Neural cell (in vitro differentiated cells): Measurements from ENCODE around the gene MAML2. TPM values are rescaled to one million over a fixed set of nuclear protein-coding genes. Genes with fewer than 3 reads are reported as not detected.

Experiments used
- H2AFZ ChIP-seq: fragments of 200-600, 300-800 bp; sonication (generic), shearing (Covaris generic); 2 replicates; pipeline ENCODE4 v1.6.0; 2014; ENCODE audit warnings: low read depth, mild to moderate bottlenecking, antibody characterized with exemption, low read length, moderate library complexity
- H3F3A ChIP-seq: fragments of 200-600 bp; shearing (Covaris generic); 2 replicates; pipeline ENCODE4 v1.6.1; 2016; ENCODE audit warnings: mild to moderate bottlenecking, moderate library complexity, mixed read lengths, antibody characterized with exemption, low read length; ENCODE audit not compliant: insufficient read depth, poor library complexity, severe bottlenecking
- H3K27ac ChIP-seq: fragments of 200-600, 300-800 bp; sonication (generic), shearing (Covaris generic); 2 replicates; pipeline ENCODE4 v1.5.1; 2014; ENCODE audit warnings: mild to moderate bottlenecking, low read length, moderate library complexity
- H3K27me3 ChIP-seq: fragments of 300-800, 200-600 bp; sonication (generic), shearing (Covaris generic); 2 replicates; pipeline ENCODE4 v1.6.0; 2014; ENCODE audit warnings: mild to moderate bottlenecking, low read depth, low read length, moderate library complexity; ENCODE audit not compliant: insufficient read depth
- H3K36me3 ChIP-seq: fragments of 300-800, 200-600 bp; sonication (generic), shearing (Covaris generic); 2 replicates; pipeline ENCODE4 v1.5.1; 2014; ENCODE audit warnings: mild to moderate bottlenecking, antibody characterized with exemption, low read length, moderate library complexity; ENCODE audit not compliant: insufficient read depth
- H3K4me2 ChIP-seq: fragments of 300-800, 200-600 bp; sonication (generic), shearing (Covaris generic); 2 replicates; pipeline ENCODE4 v1.6.0; 2014; ENCODE audit warnings: mild to moderate bottlenecking, low read length
- H3K4me3 ChIP-seq: fragments of 300-800, 200-600 bp; sonication (generic), shearing (Covaris generic); 2 replicates; pipeline ENCODE4 v1.5.1; 2014; ENCODE audit warnings: mild to moderate bottlenecking, low read length, moderate library complexity
- H3K79me2 ChIP-seq: fragments of 200-600 bp; shearing (Covaris generic); replicated peaks from 2 replicates; pipeline ENCODE4 v1.6.0; 2014; ENCODE audit warnings: mild to moderate bottlenecking, low read length, moderate library complexity; ENCODE audit not compliant: insufficient read depth
- H3K9ac ChIP-seq: fragments of 300-800, 200-600 bp; sonication (generic), shearing (Covaris generic); 2 replicates; pipeline ENCODE4 v1.6.1; 2016; ENCODE audit warnings: mild to moderate bottlenecking, low read length, mixed read lengths
- H3K9me2 ChIP-seq: fragments of 200-600 bp; shearing (Covaris generic); 2 replicates; pipeline ENCODE4 v1.6.1; 2016; ENCODE audit warnings: mild to moderate bottlenecking, low read length, mixed read lengths; ENCODE audit not compliant: insufficient read depth
- H3K9me3 ChIP-seq: fragments of 200-600, 300-800 bp; sonication (generic), shearing (Covaris generic); 2 replicates; pipeline ENCODE4 v1.6.1; 2016; ENCODE audit warnings: mild to moderate bottlenecking, mixed run types, low read length, moderate library complexity, mixed read lengths
- H4K20me1 ChIP-seq: fragments of 200-600 bp; shearing (Covaris generic); 2 replicates; pipeline ENCODE4 v1.6.1; 2016; ENCODE audit warnings: mild to moderate bottlenecking, mixed run types; ENCODE audit not compliant: insufficient read depth
- EP300 ChIP-seq: fragments of 450-650 bp; conservative IDR thresholded peaks from 2 replicates; pipeline ENCODE4 v1.6.1; 2014; ENCODE audit warnings: antibody characterized with exemption, mild to moderate bottlenecking, moderate library complexity; ENCODE audit not compliant: poor library complexity, severe bottlenecking
- EZH2 ChIP-seq: fragments of 200-600, 300-800 bp; shearing (Covaris generic), sonication (generic); IDR thresholded peaks from 2 replicates; pipeline ENCODE4 v1.6.1; 2014; ENCODE audit warnings: antibody characterized with exemption, low read length, borderline replicate concordance, mild to moderate bottlenecking; ENCODE audit not compliant: insufficient read depth, poor library complexity, severe bottlenecking
- MXI1 ChIP-seq: fragments of 450-650 bp; conservative IDR thresholded peaks from 2 replicates; pipeline ENCODE4 v1.6.1; 2014; ENCODE audit warnings: antibody characterized with exemption, mild to moderate bottlenecking; ENCODE audit not compliant: poor library complexity, severe bottlenecking
- POLR2AphosphoS5 ChIP-seq: IDR thresholded peaks from 2 replicates; pipeline ENCODE4 v1.6.1; 2012
- RAD21 ChIP-seq: fragments of 450-650 bp; conservative IDR thresholded peaks from 2 replicates; pipeline ENCODE4 v1.6.1; 2014; ENCODE audit warnings: antibody characterized with exemption, mild to moderate bottlenecking, moderate library complexity
- SMC3 ChIP-seq: fragments of 450-650 bp; conservative IDR thresholded peaks from 2 replicates; pipeline ENCODE4 v1.6.1; 2014; ENCODE audit warnings: antibody characterized with exemption, mild to moderate bottlenecking, moderate library complexity; ENCODE audit not compliant: poor library complexity
- TAF1 ChIP-seq: IDR thresholded peaks from 2 replicates; pipeline ENCODE4 v1.6.1; 2012; ENCODE audit warnings: low read depth
- polyA plus RNA-seq: library from polyadenylated mRNA; depleted of rRNA; stranded (reverse); fragments of >200 nt; gene quantifications from 2 replicates; pipeline ENCODE4 v1.2.3, GENCODE V29; 2014
- TF ChIP-seq, protein P1 (sequence below): fragments of 450-650 bp; IDR thresholded peaks from 2 replicates; pipeline ENCODE4 v1.5.1; 2014; ENCODE audit warnings: antibody characterized with exemption, mild to moderate bottlenecking, moderate library complexity; ENCODE audit not compliant: poor library complexity, severe bottlenecking
- TF ChIP-seq, protein P2 (sequence below): IDR thresholded peaks from 2 replicates; pipeline ENCODE4 v1.6.1; 2012; ENCODE audit warnings: borderline replicate concordance

Gene MAML2
- polyA plus RNA-seq, 1 donor from 2014 or later, result 3.6 TPM

DNA sequence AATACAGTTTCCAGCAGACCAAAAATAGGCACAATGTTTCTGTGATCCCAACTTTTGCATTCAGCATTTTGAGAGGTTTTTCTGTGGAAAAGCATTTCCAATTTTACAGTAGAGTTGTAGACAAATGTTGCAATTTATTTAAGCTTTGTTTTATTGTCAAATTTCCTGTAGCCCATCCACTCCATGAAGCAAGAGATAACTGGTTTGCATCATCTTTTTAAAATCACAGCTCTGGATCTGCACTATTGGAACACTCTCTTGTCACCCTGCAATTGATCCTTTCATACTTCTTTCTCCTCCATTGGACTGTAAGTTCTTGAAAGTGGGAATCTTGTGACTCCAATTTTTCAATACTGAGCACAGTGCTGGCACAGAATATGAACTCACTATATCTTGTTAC is 86.0 kb downstream of the MAML2 start:
- Histone ChIP-seq H3K27ac (no peak overlapping the region), H2AFZ (no peak overlapping the region), H3K9me2 (no peaks in the 10 kb centered on the region), H3K9me3 (no peaks in the 10 kb centered on the region), H3K79me2 (no peaks in the 10 kb centered on the region), H3K4me3 (no peak overlapping the region), H3K9ac (no peak overlapping the region), H4K20me1 (no peaks in the 10 kb centered on the region), H3F3A (no peaks in the 10 kb centered on the region), H3K27me3 (no peaks in the 10 kb centered on the region), H3K36me3 (no peaks in the 10 kb centered on the region), H3K4me2 (no peak overlapping the region)
- TF ChIP-seq EZH2 (no peak), MXI1 (no peak), SMC3 (no peak), RAD21 (no peak), POLR2AphosphoS5 (no peak)

DNA sequence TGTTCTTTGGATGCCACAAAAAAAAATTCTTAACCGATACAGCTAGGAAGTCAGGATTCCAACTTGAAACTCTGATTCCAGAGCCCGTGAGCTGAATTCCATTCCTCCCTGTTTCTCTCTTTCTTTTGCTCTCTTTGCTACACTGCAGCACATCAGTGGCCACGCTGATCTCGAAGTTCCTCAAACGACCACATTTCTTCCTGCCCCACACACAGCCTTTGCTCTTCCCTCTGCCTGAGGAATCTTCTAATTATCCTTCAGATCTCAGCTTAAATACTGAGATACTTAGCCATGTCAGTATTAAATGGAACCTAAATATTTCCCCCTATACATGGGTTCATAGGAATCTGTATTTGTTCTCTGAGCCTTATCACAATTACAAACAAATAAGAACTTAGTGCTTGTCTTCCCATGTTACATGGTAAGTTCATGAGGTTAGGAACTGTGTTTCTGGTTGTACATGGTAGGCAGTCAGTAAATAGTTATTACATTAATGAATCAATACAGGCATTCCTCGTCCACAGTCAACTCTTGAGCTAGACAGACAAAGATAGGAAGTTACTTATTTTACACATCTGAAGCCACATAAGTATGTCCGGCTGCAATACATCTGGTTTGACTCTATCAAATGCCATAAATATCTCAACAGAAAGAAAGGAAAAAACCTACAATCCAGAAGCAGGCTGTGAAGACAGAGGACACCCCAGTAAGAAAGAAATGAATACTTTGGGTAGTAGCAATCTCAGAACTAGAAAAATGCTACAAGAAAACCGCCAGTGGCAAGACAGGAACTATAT is 86.6 kb downstream of the MAML2 start:
- TF ChIP-seq RAD21 (no peak), POLR2AphosphoS5 (no peak), EZH2 (no peak), TAF1 (no peak), MXI1 (no peak), EP300 (no peak), SMC3 (no peak)
- TF ChIP-seq, protein P1, sequence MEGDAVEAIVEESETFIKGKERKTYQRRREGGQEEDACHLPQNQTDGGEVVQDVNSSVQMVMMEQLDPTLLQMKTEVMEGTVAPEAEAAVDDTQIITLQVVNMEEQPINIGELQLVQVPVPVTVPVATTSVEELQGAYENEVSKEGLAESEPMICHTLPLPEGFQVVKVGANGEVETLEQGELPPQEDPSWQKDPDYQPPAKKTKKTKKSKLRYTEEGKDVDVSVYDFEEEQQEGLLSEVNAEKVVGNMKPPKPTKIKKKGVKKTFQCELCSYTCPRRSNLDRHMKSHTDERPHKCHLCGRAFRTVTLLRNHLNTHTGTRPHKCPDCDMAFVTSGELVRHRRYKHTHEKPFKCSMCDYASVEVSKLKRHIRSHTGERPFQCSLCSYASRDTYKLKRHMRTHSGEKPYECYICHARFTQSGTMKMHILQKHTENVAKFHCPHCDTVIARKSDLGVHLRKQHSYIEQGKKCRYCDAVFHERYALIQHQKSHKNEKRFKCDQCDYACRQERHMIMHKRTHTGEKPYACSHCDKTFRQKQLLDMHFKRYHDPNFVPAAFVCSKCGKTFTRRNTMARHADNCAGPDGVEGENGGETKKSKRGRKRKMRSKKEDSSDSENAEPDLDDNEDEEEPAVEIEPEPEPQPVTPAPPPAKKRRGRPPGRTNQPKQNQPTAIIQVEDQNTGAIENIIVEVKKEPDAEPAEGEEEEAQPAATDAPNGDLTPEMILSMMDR, result no peak
- TF ChIP-seq, protein P2, sequence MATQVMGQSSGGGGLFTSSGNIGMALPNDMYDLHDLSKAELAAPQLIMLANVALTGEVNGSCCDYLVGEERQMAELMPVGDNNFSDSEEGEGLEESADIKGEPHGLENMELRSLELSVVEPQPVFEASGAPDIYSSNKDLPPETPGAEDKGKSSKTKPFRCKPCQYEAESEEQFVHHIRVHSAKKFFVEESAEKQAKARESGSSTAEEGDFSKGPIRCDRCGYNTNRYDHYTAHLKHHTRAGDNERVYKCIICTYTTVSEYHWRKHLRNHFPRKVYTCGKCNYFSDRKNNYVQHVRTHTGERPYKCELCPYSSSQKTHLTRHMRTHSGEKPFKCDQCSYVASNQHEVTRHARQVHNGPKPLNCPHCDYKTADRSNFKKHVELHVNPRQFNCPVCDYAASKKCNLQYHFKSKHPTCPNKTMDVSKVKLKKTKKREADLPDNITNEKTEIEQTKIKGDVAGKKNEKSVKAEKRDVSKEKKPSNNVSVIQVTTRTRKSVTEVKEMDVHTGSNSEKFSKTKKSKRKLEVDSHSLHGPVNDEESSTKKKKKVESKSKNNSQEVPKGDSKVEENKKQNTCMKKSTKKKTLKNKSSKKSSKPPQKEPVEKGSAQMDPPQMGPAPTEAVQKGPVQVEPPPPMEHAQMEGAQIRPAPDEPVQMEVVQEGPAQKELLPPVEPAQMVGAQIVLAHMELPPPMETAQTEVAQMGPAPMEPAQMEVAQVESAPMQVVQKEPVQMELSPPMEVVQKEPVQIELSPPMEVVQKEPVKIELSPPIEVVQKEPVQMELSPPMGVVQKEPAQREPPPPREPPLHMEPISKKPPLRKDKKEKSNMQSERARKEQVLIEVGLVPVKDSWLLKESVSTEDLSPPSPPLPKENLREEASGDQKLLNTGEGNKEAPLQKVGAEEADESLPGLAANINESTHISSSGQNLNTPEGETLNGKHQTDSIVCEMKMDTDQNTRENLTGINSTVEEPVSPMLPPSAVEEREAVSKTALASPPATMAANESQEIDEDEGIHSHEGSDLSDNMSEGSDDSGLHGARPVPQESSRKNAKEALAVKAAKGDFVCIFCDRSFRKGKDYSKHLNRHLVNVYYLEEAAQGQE, result no peak

More for the DNA sequence above, 86.6 kb downstream of the MAML2 start:
- Histone ChIP-seq H3K36me3 (no peaks in the 10 kb centered on the region), H2AFZ (no peak overlapping the region), H3K27ac (no peak overlapping the region), H3K9ac (no peak overlapping the region), H3K79me2 (no peaks in the 10 kb centered on the region), H3K27me3 (no peaks in the 10 kb centered on the region), H4K20me1 (no peaks in the 10 kb centered on the region), H3F3A (no peaks in the 10 kb centered on the region), H3K9me2 (no peaks in the 10 kb centered on the region), H3K4me2 (no peak overlapping the region), H3K9me3 (no peaks in the 10 kb centered on the region), H3K4me3 (no peak overlapping the region)
